ENCODE measurements around the gene DLEC1.

Gene DLEC1

GRCh38 chr3:38110314-38111050, 71.5 kb downstream of the DLEC1 start:
- no peak for DNase-seq

DNA sequence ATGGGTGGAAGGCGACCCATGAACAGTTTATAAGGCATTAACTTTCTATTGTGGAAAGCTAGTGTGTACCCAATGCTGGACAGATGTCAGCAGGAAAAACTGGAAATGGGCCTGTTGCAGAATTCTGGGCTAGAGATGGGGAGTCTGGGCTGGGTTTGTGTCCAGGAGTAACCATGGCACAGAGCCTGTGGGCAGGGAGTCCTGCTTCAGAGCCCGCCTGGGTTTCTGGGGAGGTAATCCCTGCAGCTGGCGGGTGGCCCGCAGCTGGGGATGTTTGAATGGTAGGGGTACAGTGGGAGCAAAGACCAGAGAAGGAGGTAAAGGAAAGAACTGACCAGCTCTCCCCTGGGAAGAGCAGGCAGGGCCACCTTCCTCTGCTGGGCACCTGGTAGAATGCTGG, 72.2 kb downstream of the DLEC1 start:
- DNase-seq = no peak

GRCh38 chr3:38111696-38112377, 72.8 kb downstream of the DLEC1 start:
- no peak for DNase-seq

DNA sequence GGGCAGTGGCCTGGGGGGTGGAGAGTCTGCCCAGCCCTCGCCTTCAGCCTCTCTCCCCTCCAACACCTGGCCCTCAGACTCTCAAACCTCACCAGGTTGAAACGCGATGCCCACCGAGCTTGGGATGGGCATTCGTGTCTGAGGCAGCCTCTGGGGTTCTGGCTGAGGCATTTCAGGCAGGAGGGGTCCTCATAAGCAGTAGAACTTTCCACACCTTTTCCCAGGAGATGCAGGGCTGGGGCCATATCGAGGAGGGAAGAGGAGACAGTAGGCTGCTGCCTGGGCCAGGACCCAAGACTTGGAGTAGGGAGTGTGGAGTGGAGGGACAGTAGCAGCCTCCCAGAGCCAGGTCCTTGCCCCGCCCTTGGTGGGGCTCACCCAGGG, 73.4 kb downstream of the DLEC1 start:
- DNase-seq = no peak

DNA sequence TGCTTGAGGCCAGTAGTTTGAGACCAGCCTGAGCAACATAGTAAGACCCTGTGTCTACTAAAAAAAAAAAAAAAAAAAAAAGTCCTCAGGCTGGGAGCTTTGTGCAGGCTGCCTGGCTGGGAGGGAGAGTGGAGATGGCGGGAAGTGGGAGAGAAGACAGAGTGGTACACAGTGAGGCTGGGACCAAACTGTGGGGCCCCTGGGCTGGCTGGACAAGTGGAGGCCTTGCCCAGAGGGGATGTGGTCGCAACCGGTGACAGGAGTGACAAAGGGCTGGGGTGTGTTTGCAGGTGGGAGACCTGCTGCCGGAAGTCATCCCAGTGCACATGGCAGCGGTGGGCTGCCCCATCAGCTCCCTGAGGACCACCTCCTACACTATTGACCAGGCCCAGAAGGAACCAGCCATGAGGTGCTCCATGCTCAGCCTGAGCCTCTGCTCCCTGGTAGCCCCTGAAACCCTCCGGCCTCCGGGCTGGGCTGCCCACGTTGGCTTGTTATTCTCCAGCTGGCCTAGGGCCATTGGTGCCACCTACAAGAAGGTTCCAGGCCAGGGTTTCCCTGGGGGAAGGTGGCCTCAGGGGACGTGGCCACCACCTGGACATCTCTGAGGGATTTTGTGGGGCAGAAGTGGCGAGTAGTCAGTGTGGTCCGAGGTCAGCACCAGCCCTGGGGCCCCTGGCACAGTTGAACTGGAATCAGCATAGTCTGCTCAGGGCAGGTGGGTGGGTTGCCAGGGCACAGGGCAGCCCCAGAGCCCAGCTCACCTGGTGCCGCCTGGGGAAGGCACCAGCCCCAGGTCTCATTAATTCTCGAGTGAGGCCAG, 75.3 kb downstream of the DLEC1 start:
- no peak for DNase-seq

GRCh38 chr3:38114875-38115644, 76.1 kb downstream of the DLEC1 start:
- DNase-seq = no peak

GRCh38 chr3:38115645-38116427, 76.8 kb downstream of the DLEC1 start:
- DNase-seq = peak; percentile 2

DNA sequence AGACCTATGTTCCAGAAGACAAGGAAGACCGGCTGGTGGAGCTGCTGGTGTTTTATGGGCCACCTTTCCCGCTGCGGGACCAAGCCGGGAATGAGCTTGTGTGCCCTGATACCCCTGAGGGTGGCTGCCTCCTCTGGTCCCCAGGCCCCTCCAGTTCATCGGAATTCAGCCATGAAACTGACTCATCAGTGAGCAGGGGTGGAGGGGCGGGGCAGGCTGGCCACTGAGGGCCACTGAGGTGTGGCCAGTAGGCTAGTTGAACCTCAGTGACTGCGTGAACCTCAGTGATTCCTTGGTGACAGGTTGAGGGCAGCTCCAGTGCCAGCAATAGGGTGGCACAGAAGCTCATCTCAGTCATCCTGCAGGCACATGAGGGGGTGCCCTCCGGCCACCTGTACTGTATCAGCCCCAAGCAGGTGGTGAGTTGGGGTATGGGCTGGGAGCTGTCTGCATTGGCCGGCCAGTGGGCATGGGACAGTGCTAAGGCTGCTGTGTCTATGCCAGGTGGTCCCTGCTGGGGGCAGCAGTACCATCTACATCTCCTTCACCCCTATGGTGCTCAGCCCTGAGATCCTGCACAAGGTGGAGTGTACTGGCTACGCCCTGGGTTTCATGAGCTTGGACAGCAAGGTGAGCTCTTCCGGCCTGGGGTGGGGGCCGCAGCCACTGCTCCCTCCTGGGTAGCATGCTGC, 77.6 kb downstream of the DLEC1 start:
- DNase-seq = no peak

DNA sequence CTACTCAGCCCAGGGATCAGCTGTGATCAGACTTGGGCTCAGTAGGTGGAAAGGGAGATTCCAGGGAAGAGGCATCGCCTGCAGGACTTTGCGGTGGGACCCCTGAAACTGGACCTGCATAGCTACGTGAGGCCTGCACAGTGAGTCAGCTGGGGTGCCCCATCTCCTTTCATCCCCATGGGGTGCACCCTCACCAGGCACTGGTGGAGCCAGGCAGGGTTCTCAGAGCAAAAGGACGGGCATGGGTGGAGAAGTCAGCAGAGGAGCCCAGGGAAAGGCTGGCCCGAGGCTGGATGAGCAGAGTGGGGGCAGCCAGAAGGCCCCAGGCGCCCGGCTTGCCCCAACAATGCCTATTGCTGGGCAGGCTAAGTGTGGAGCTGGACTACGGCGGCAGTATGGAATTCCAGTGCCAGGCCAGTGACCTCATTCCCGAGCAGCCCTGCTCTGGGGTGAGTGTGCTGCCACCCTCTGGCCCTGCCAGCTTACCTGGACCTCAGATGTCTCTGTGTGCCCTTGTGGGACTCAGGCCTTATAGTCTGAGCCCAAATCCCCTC, 78.2 kb downstream of the DLEC1 start:
- peak; percentile 6 for DNase-seq

GRCh38 chr3:38117748-38118420, 78.9 kb downstream of the DLEC1 start:
- peak; percentile 53 for DNase-seq

GRCh38 chr3:38118421-38119247, 79.6 kb downstream of the DLEC1 start:
- DNase-seq = no peak

- DNase-seq = no peak
Observed at GRCh38 chr3:38119248-38119544, 80.2 kb downstream of the DLEC1 start.

DNA sequence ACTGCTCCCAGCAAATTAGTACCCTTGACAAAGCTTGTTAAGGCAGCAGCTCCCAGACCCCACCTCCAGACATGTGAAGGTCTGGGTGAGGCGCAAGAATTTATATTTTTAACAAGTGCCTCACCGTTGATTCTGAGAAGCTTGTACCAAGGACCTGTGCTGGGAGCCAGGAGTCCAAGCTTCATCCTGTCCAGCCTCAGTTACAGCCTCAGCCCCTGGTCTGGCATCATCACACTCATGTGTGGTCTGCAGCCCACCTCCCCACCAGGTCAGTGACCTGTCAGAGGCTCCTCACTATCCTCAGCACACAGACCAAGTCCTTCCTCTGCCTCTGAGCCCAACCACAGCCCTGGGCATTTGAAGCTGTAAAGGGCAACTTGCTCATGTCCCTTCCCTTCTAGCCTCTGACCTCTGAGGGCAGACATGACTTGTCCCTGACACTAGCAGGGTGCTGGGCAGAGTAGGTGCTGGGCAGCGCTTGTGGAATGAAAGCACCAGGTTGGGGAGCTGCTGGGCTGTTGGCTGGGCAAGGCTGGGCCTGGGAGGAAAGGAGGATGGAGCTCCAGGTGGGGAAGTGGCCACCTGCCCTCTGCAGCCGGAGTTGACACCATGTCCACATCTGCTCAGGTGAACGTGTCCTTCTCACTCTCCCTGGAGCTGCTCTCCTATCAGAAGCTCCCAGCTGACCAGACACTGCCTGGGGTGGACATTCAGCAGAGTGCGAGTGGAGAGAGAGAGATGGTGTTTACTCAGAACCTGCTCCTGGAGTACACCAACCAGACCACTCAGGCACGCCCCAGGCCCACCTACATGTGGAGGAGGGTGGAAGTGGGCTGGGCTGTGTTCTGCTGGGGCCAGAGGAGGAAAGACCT, 81.0 kb downstream of the DLEC1 start:
- DNase-seq = no peak

DNA sequence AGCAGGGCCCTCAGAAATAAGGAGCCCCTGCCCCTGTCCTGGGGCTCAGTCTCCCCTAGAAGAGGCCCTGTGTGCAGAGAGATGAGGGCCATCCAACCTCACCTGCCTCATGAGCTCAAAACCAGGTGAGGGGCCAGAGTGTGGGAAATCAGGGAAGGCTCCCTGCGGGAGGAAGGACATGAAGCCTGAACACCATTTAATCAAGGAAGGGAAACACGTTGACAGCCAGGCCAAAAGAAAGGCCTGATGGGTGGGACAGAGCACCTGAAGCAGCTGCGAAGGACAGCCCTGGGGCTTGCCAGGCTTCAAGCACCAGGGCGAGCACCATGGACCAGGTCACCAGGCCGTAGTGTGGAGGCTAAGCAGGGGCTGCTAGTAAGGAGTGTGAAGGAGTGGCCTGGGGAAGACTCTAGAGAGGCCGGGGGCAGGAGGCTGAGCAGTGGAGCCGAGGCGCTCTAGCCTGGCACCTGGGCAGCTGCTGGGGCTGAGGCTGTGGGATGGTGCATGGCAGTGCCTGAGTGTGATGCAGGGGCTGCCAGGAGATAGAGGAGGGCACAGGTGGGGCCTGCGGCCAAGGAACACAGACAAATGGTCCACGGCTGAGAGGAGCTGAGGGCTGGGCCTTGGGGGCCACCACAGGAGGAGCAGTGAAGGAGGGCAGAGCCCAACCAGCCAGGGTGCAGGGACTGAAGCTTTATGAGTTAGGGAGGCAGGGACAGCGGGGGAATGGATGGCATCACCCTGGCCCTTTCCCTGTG, 81.9 kb downstream of the DLEC1 start:
- no peak for DNase-seq

DNA sequence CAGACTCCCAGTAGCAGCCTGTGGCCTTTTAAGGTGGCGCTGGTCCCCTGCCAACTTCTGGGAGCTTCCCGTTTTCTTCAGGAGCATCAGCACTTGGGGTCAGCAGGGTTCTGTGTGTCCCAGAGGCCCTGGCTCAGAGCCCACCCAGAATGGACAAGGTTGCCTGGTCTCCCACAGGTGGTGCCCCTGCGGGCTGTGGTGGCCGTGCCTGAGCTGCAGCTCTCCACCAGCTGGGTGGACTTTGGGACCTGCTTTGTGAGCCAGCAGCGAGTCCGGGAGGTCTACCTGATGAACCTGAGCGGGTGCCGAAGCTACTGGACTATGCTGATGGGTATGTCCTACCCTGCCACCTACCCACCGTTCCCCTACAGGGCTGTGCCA, 82.4 kb downstream of the DLEC1 start:
- no peak for DNase-seq

- no peak for DNase-seq
Observed at GRCh38 chr3:38121832-38122461, 82.9 kb downstream of the DLEC1 start.

GRCh38 chr3:38122712-38123290, 83.8 kb downstream of the DLEC1 start:
- DNase-seq = no peak

Data from DMS53 (cell line).